Right lobe of liver (tissue), 4 donors: ENCODE data around the gene DNAL1.

ENCODE experiments used
- POLR2A ChIP-seq: fragments of 450-650 bp; IDR thresholded peaks from one replicate; pipeline ENCODE4 v1.6.1; 2017; ENCODE audit warnings: antibody characterized with exemption, mild to moderate bottlenecking
- TF ChIP-seq, protein P1 (sequence below), 4 donors: fragments of 200-600 bp in 3 of 4; fragments of 450-650 bp in 1 of 4; IDR thresholded peaks; one replicate each; pipeline versions ENCODE4 v1.5.1 to v1.8.0; 2016 to 2022; ENCODE audit warnings: antibody characterized with exemption in 4 of 4, mild to moderate bottlenecking in 2 of 4
- donor health status: DM: no; HTN: no; CAD: no.
- donor health status: DM: no; HTN: no; CAD: no.
- donor health status: DM: no; HTN: yes; CAD: no.

GRCh38 chr14:73748858-73749357 is 104.1 kb downstream of the DNAL1 start:
- TF ChIP-seq, protein P1, sequence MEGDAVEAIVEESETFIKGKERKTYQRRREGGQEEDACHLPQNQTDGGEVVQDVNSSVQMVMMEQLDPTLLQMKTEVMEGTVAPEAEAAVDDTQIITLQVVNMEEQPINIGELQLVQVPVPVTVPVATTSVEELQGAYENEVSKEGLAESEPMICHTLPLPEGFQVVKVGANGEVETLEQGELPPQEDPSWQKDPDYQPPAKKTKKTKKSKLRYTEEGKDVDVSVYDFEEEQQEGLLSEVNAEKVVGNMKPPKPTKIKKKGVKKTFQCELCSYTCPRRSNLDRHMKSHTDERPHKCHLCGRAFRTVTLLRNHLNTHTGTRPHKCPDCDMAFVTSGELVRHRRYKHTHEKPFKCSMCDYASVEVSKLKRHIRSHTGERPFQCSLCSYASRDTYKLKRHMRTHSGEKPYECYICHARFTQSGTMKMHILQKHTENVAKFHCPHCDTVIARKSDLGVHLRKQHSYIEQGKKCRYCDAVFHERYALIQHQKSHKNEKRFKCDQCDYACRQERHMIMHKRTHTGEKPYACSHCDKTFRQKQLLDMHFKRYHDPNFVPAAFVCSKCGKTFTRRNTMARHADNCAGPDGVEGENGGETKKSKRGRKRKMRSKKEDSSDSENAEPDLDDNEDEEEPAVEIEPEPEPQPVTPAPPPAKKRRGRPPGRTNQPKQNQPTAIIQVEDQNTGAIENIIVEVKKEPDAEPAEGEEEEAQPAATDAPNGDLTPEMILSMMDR (IDR thresholded peaks at IDR 0.05): no peak
- TF ChIP-seq POLR2A: no peak
